ENCODE results near the gene PATZ1. TPM values are rescaled to one million over a fixed set of nuclear protein-coding genes. Genes with fewer than 3 reads are reported as not detected.

Gene PATZ1
- total and polyA plus RNA-seq, 9 donors, result 26.3 to 44.5 (median 37.0) TPM

DNA sequence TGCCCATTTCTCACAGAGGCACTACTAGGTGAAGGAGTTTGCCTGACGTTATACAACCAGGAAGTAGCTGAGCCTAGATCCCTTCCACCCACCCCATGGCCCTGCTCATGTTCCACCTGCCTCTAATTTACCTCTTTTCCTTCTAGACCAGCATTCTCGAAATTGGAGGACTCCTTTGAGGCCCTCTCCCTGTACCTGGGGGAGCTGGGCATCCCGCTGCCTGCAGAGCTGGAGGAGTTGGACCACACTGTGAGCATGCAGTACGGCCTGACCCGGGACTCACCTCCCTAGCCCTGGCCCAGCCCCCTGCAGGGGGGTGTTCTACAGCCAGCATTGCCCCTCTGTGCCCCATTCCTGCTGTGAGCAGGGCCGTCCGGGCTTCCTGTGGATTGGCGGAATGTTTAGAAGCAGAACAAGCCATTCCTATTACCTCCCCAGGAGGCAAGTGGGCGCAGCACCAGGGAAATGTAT is 68.0 kb downstream of the PATZ1 start:
- Histone ChIP-seq H3K4me3 (no peak overlapping the region), H3K36me3 (no peaks in the 10 kb centered on the region), H3K4me1 (ENCODE audit: insufficient read depth) (peaks cover 2% of the 10 kb centered on the region), H3K27me3 (no peaks in the 10 kb centered on the region), H3K27ac (peak overlapping the region in 1 of 2 donors; percentile 68), H3K9me3 (no peaks in the 10 kb centered on the region)
- intact Hi-C loops (cut with DNase I), result no loop called here
- WGBS, 3 donors, result 51 to 67% (median 57%) methylated on average over 9 of the region's 9 CpGs
- DNase-seq, result no peak
- TF ChIP-seq EP300 (IDR thresholded peaks at IDR 0.05), result no peak
- TF ChIP-seq, protein P1, sequence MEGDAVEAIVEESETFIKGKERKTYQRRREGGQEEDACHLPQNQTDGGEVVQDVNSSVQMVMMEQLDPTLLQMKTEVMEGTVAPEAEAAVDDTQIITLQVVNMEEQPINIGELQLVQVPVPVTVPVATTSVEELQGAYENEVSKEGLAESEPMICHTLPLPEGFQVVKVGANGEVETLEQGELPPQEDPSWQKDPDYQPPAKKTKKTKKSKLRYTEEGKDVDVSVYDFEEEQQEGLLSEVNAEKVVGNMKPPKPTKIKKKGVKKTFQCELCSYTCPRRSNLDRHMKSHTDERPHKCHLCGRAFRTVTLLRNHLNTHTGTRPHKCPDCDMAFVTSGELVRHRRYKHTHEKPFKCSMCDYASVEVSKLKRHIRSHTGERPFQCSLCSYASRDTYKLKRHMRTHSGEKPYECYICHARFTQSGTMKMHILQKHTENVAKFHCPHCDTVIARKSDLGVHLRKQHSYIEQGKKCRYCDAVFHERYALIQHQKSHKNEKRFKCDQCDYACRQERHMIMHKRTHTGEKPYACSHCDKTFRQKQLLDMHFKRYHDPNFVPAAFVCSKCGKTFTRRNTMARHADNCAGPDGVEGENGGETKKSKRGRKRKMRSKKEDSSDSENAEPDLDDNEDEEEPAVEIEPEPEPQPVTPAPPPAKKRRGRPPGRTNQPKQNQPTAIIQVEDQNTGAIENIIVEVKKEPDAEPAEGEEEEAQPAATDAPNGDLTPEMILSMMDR (IDR thresholded peaks at IDR 0.05), result no peak
- no peak for TF ChIP-seq POLR2A (IDR thresholded peaks at IDR 0.05)

DNA sequence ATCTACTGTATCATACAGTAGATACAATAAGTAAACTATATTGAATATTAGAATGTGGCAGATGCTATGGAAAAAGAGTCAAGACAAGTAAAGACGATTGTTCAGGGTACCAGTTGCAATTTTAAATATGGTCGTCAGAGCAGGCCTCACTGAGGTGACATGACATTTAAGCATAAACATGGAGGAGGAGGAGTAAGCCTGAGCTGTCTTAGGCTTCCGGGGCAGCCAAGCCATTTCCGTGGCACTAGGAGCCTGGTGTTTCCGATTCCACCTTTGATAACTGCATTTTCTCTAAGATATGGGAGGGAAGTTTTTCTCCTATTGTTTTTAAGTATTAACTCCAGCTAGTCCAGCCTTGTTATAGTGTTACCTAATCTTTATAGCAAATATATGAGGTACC is 68.4 kb downstream of the PATZ1 start:
- WGBS, 3 donors, result 64 to 84% (median 73%) methylated on average over 5 of the region's 5 CpGs
- H3K36me3 ChIP-seq, result no peaks in the 10 kb centered on the region
- intact Hi-C loops (cut with DNase I), result no loop called here

DNA sequence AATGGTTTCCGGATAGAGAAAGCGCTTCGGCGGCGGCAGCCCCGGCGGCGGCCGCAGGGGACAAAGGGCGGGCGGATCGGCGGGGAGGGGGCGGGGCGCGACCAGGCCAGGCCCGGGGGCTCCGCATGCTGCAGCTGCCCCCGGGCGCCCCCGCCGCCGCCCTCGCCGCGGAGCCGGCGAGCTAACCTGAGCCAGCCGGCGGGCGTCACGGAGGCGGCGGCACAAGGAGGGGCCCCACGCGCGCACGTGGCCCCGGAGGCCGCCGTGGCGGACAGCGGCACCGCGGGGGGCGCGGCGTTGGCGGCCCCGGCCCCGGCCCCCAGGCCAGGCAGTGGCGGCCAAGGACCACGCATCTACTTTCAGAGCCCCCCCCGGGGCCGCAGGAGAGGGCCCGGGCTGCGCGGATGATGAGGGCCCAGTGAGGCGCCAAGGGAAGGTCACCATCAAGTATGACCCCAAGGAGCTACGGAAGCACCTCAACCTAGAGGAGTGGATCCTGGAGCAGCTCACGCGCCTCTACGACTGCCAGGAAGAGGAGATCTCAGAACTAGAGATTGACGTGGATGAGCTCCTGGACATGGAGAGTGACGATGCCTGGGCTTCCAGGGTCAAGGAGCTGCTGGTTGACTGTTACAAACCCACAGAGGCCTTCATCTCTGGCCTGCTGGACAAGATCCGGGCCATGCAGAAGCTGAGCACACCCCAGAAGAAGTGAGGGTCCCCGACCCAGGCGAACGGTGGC is 69.5 kb downstream of the PATZ1 start:
- 89 to 93% (median 92%) methylated on average over 69 of the region's 69 CpGs for WGBS, 3 donors
- Histone ChIP-seq H3K27me3 (no peaks in the 10 kb centered on the region), H3K9me3 (no peaks in the 10 kb centered on the region), H3K4me3 (no peak overlapping the region), H3K4me1 (ENCODE audit: insufficient read depth) (peaks cover 4% of the 10 kb centered on the region), H3K27ac (no peak overlapping the region), H3K36me3 (no peaks in the 10 kb centered on the region)
- TF ChIP-seq, protein P1 (IDR thresholded peaks at IDR 0.05), result no peak
- no peak for TF ChIP-seq EP300 (IDR thresholded peaks at IDR 0.05)
- TF ChIP-seq POLR2A (IDR thresholded peaks at IDR 0.05), result no peak
- no peak for DNase-seq
- intact Hi-C loops (cut with DNase I), result no loop called here

More for the DNA sequence above, 68.4 kb downstream of the PATZ1 start:
- TF ChIP-seq, protein P1 (IDR thresholded peaks at IDR 0.05), result no peak
- TF ChIP-seq POLR2A (IDR thresholded peaks at IDR 0.05), result no peak
- Histone ChIP-seq H3K27me3 (no peaks in the 10 kb centered on the region), H3K27ac (peak overlapping the region in 1 of 2 donors; percentile 68), H3K4me1 (ENCODE audit: insufficient read depth) (peaks cover 2% of the 10 kb centered on the region), H3K4me3 (no peak overlapping the region), H3K9me3 (no peaks in the 10 kb centered on the region)
- DNase-seq, result no peak

Small RNA genes lying within 50 kb of the gene (small RNA-seq; reads per million reads assigned to genes)
- gene RNA5SP496, result not detected
- gene RNU6-338P, result not detected

Other genes starting within 250 kb of the PATZ1 start
- gene SELENOM, start 238.8 kb downstream of the PATZ1 start, total RNA-seq, result 100 to 1,000 TPM; 229 to 678 (median 306) TPM
- 100 to 1,000 TPM in 1 of 2 donors, 10 to 100 TPM in 1; 25.7 to 433 TPM for gene SELENOM, start 238.8 kb downstream of the PATZ1 start, polyA plus RNA-seq
- gene INPP5J, start 223.4 kb downstream of the PATZ1 start, total RNA-seq, result 1 to 10 TPM in 5 of 7 donors, under 1 TPM in 2; 0.63 to 3.1 (median 1.5) TPM
- under 1 TPM; 0.65 to 0.67 TPM for gene INPP5J, start 223.4 kb downstream of the PATZ1 start, polyA plus RNA-seq
- gene PLA2G3, start 205.8 kb downstream of the PATZ1 start, total RNA-seq, result under 1 TPM in 1 of 7 donors, not detected in 6; 0.13 TPM
- not detected for gene PLA2G3, start 205.8 kb downstream of the PATZ1 start, polyA plus RNA-seq
- gene RNF185, start 186.2 kb downstream of the PATZ1 start, total RNA-seq, result 10 to 100 TPM; 17.0 to 39.5 (median 33.2) TPM
- gene RNF185, start 186.2 kb downstream of the PATZ1 start, polyA plus RNA-seq, result 10 to 100 TPM; 23.3 to 52.5 TPM
- 10 to 100 TPM; 21.2 to 63.7 (median 36.4) TPM for gene LIMK2, start 134.0 kb downstream of the PATZ1 start, total RNA-seq
- 10 to 100 TPM; 19.0 to 23.7 TPM for gene LIMK2, start 134.0 kb downstream of the PATZ1 start, polyA plus RNA-seq
- gene PIK3IP1, start 53.9 kb downstream of the PATZ1 start, total RNA-seq, result 10 to 100 TPM; 10.8 to 34.2 (median 18.7) TPM
- 10 to 100 TPM; 26.5 to 48.9 TPM for gene PIK3IP1, start 53.9 kb downstream of the PATZ1 start, polyA plus RNA-seq
- 10 to 100 TPM; 46.8 to 71.8 (median 54.4) TPM for gene DRG1, start 53.3 kb upstream of the PATZ1 start, total RNA-seq
- 10 to 100 TPM; 49.3 to 87.1 TPM for gene DRG1, start 53.3 kb upstream of the PATZ1 start, polyA plus RNA-seq
- gene EIF4ENIF1, start 143.5 kb upstream of the PATZ1 start, total RNA-seq, result 10 to 100 TPM in 6 of 7 donors, 1 to 10 TPM in 1; 8.4 to 43.6 (median 37.5) TPM
- 10 to 100 TPM; 22.3 to 50.2 TPM for gene EIF4ENIF1, start 143.5 kb upstream of the PATZ1 start, polyA plus RNA-seq
- 10 to 100 TPM; 24.1 to 33.9 (median 26.1) TPM for gene SFI1, start 150.2 kb upstream of the PATZ1 start, total RNA-seq
- 10 to 100 TPM; 10.8 to 15.7 TPM for gene SFI1, start 150.2 kb upstream of the PATZ1 start, polyA plus RNA-seq

Data from ovary (tissue), 9 donors.